Gastrocnemius medialis (tissue), 4 donors: ENCODE data around the gene DCUN1D3. TPM values are rescaled to one million over a fixed set of nuclear protein-coding genes. Genes with fewer than 3 reads are reported as not detected.
A peak's percentile ranks its signal among the peaks of the same experiment; 100 is the strongest.

Experiments used
- ATAC-seq, 2 donors: fragments of 150-250 bp; one replicate each; pipeline ENCODE4 v1.9.1; 2016
- DNase-seq, 2 donors: peaks; one replicate each; pipeline ENCODE4 v3.0.0-alpha.2; 2019
- H3K27ac ChIP-seq, 4 donors: fragments of 200-600 bp; sonication (generic); 1 replicate in 1 of 4; 2 replicates in 3 of 4; pipeline ENCODE4 v1.5.1; 2016 to 2018; ENCODE audit warnings: mild to moderate bottlenecking in 2 of 4, moderate library complexity in 1 of 4
- H3K27me3 ChIP-seq, 3 donors: fragments of 200-600 bp; sonication (generic) in 2 of 3; 1 replicate in 1 of 3; 2 replicates in 2 of 3; pipeline versions ENCODE4 v1.5.1 to v1.6.0; 2016 to 2019; ENCODE audit warnings: mild to moderate bottlenecking in 1 of 3, moderate library complexity in 1 of 3
- H3K36me3 ChIP-seq, 2 donors: fragments of 200-600 bp; sonication (generic) in 1 of 2; one replicate each; pipeline ENCODE4 v1.5.1; 2017 to 2018
- H3K4me1 ChIP-seq, 2 donors: fragments of 200-600 bp; sonication (generic) in 1 of 2; one replicate each; pipeline ENCODE4 v1.5.1; 2016 to 2017; ENCODE audit warnings: mild to moderate bottlenecking in 2 of 2
- H3K4me3 ChIP-seq, 4 donors: fragments of 200-600 bp; sonication (generic) in 3 of 4; 1 replicate in 1 of 4; 2 replicates in 3 of 4; pipeline ENCODE4 v1.5.1; 2016 to 2019; ENCODE audit warnings: mild to moderate bottlenecking in 2 of 4
- H3K9me3 ChIP-seq, 3 donors: fragments of 200-600 bp; sonication (generic) in 2 of 3; 1 replicate in 1 of 3; 2 replicates in 2 of 3; pipeline ENCODE4 v1.5.1; 2016 to 2019
- CTCF ChIP-seq, 5 experiments: fragments of 450-650 bp in 3 of 5; fragments of 200-600 bp in 2 of 5; sonication (generic) in 2 of 5; IDR thresholded peaks in 4 of 5; conservative IDR thresholded peaks in 1 of 5; 1 replicate in 4 of 5; 2 replicates in 1 of 5; pipeline ENCODE4 v1.5.1; 2016 to 2019; ENCODE audit warnings: antibody characterized with exemption in 5 of 5, mild to moderate bottlenecking in 3 of 5, moderate library complexity in 3 of 5
- POLR2A ChIP-seq, 2 donors: fragments of 450-650 bp; IDR thresholded peaks; one replicate each; pipeline ENCODE4 v1.6.1; 2017; ENCODE audit warnings: antibody characterized with exemption in 2 of 2, mild to moderate bottlenecking in 2 of 2, moderate library complexity in 2 of 2
- in situ Hi-C, 4 donors: fragments of 200-750 bp; cut with MboI; loops; one replicate each; pipeline versions ENCODE4 v1.15.0 to v1.8.0; 2017; ENCODE audit warnings: low sequenced_read_pairs in 4 of 4
- intact Hi-C: fragments of 100-400 bp; cut with DNase I; formaldehyde crosslinking; loops from one replicate; pipeline ENCODE4 v1.15.1; 2023; ENCODE audit warnings: low total_unique reads
- total RNA-seq, 4 donors: library from RNA; depleted of rRNA; stranded (reverse); fragments of >200 nt; gene quantifications; one replicate each; pipeline versions ENCODE4 v1.1.0 to v1.2.3, GENCODE V29; 2016

Gene DCUN1D3
- total RNA-seq, 4 donors from 2014 or later = 7.6 to 10.5 (median 8.3) TPM

- Histone ChIP-seq H3K4me1 (no peaks in the 10 kb centered on the region), H3K4me3 (no peak overlapping the region), H3K36me3 (no peaks in the 10 kb centered on the region), H3K27ac (no peak overlapping the region), H3K9me3 (no peaks in the 10 kb centered on the region), H3K27me3 (no peaks in the 10 kb centered on the region)
- in situ Hi-C loops = no loop called here
- ATAC-seq (no peak), DNase-seq (no peak)
- no peak for TF ChIP-seq POLR2A (IDR thresholded peaks at IDR 0.05)
- TF ChIP-seq CTCF (IDR thresholded peaks at IDR 0.05 in 4 of 5, conservative IDR thresholded peaks at IDR 0.05 in 1 of 5) = no peak
- intact Hi-C loops = no loop called here
Measured at GRCh38 chr16:20939611-20940010, 39.5 kb upstream of the DCUN1D3 start.

GRCh38 chr16:20938426-20938825 is 38.3 kb upstream of the DCUN1D3 start:
- H3K4me3 ChIP-seq = no peak overlapping the region
- no peak overlapping the region for H3K27ac ChIP-seq
- in situ Hi-C loops (no loop called here), intact Hi-C loops (no loop called here)
- no peaks in the 10 kb centered on the region for H3K4me1 ChIP-seq
- no peaks in the 10 kb centered on the region for H3K9me3 ChIP-seq
- no peak for TF ChIP-seq CTCF (IDR thresholded peaks at IDR 0.05 in 4 of 5, conservative IDR thresholded peaks at IDR 0.05 in 1 of 5)
- no peak for TF ChIP-seq POLR2A (IDR thresholded peaks at IDR 0.05)
- no peak for DNase-seq
- ATAC-seq = no peak
- H3K27me3 ChIP-seq = no peaks in the 10 kb centered on the region
- H3K36me3 ChIP-seq = no peaks in the 10 kb centered on the region

- no peak for DNase-seq
- Histone ChIP-seq H3K4me1 (no peaks in the 10 kb centered on the region), H3K27ac (no peak overlapping the region), H3K27me3 (no peaks in the 10 kb centered on the region), H3K9me3 (no peaks in the 10 kb centered on the region), H3K4me3 (no peak overlapping the region), H3K36me3 (no peaks in the 10 kb centered on the region)
- ATAC-seq = no peak
- in situ Hi-C loops (no loop called here), intact Hi-C loops (no loop called here)
- TF ChIP-seq CTCF (IDR thresholded peaks at IDR 0.05 in 4 of 5, conservative IDR thresholded peaks at IDR 0.05 in 1 of 5) = no peak
- TF ChIP-seq POLR2A (IDR thresholded peaks at IDR 0.05) = no peak
Measured at GRCh38 chr16:20937736-20938135, 37.6 kb upstream of the DCUN1D3 start.

GRCh38 chr16:20933589-20933988 is 33.4 kb upstream of the DCUN1D3 start:
- TF ChIP-seq POLR2A (IDR thresholded peaks at IDR 0.05) (no peak), CTCF (IDR thresholded peaks at IDR 0.05 in 4 of 5, conservative IDR thresholded peaks at IDR 0.05 in 1 of 5) (no peak)
- H3K4me1 ChIP-seq = peaks cover 6 to 7% of the 10 kb centered on the region in 2 donors
- no peak overlapping the region for H3K4me3 ChIP-seq
- no peak for DNase-seq
- H3K9me3 ChIP-seq = no peaks in the 10 kb centered on the region
- H3K27me3 ChIP-seq = no peaks in the 10 kb centered on the region
- H3K27ac ChIP-seq = no peak overlapping the region
- in situ Hi-C loops = no loop called here
- intact Hi-C loops = no loop called here
- no peaks in the 10 kb centered on the region for H3K36me3 ChIP-seq
- no peak for ATAC-seq

GRCh38 chr16:20931066-20931600 is 31.0 kb upstream of the DCUN1D3 start:
- Histone ChIP-seq H3K27ac (peak overlapping the region in 1 of 4 donors; percentile 67), H3K4me1 (peaks cover 6 to 7% of the 10 kb centered on the region in 2 donors), H3K4me3 (no peak overlapping the region), H3K27me3 (no peaks in the 10 kb centered on the region), H3K36me3 (no peaks in the 10 kb centered on the region), H3K9me3 (no peaks in the 10 kb centered on the region)
- ATAC-seq = no peak
- in situ Hi-C loops = no loop called here
- intact Hi-C loops = no loop called here
- no peak for DNase-seq
- TF ChIP-seq POLR2A (IDR thresholded peaks at IDR 0.05) (no peak), CTCF (IDR thresholded peaks at IDR 0.05 in 4 of 5, conservative IDR thresholded peaks at IDR 0.05 in 1 of 5) (no peak)
